ENCODE results near the gene DET1.
"Not testable (repeated sequence)": the region's sequence is repeated elsewhere in the genome, so short reads cannot be mapped to it uniquely, and the experiment has no call there.

The DET1 gene

GRCh38 chr15:88537591-88538317 lies 8.7 kb downstream of the DET1 start:
- TF ChIP-seq SUZ12 (IDR thresholded peaks at IDR 0.05; ENCODE audit: extremely low read depth, insufficient read depth, insufficient read length): no peak
- TF ChIP-seq YY1 (IDR thresholded peaks at IDR 0.05; ENCODE audit: insufficient read depth, insufficient read length): no peak
- no peak for TF ChIP-seq ZNF274 (IDR thresholded peaks at IDR 0.05; ENCODE audit: low read depth, low read length)
- no peak for DNase-seq (ENCODE audit: low read depth, low spot score)
- H3K4me3 ChIP-seq (ENCODE audit: insufficient read length, low read depth): no peak overlapping the region
- H3K36me3 ChIP-seq (ENCODE audit: insufficient read depth, insufficient read length, low read length): no peaks in the 10 kb centered on the region
- no peaks in the 10 kb centered on the region for H3K9me3 ChIP-seq (ENCODE audit: insufficient read depth, low read length)
- no peaks in the 10 kb centered on the region for H3K27me3 ChIP-seq (ENCODE audit: insufficient read depth, insufficient read length)
- H3K9ac ChIP-seq (ENCODE audit: insufficient read length, low read depth): no peak overlapping the region
- peaks cover 15% of the 10 kb centered on the region for H3K4me1 ChIP-seq (ENCODE audit: insufficient read depth, insufficient read length)

GRCh38 chr15:88535607-88536313 lies 10.7 kb downstream of the DET1 start:
- Histone ChIP-seq H3K4me1 (ENCODE audit: insufficient read depth, insufficient read length) (peaks cover 9% of the 10 kb centered on the region), H3K36me3 (ENCODE audit: insufficient read depth, insufficient read length, low read length) (peaks cover 11% of the 10 kb centered on the region), H3K27me3 (ENCODE audit: insufficient read depth, insufficient read length) (no peaks in the 10 kb centered on the region), H3K9me3 (ENCODE audit: insufficient read depth, low read length) (no peaks in the 10 kb centered on the region), H3K4me3 (ENCODE audit: insufficient read length, low read depth) (no peak overlapping the region), H3K9ac (ENCODE audit: insufficient read length, low read depth) (no peak overlapping the region)
- DNase-seq (ENCODE audit: low read depth, low spot score): no peak
- TF ChIP-seq SUZ12 (IDR thresholded peaks at IDR 0.05; ENCODE audit: extremely low read depth, insufficient read depth, insufficient read length) (no peak), ZNF274 (IDR thresholded peaks at IDR 0.05; ENCODE audit: low read depth, low read length) (no peak), YY1 (IDR thresholded peaks at IDR 0.05; ENCODE audit: insufficient read depth, insufficient read length) (no peak)

GRCh38 chr15:88535100-88535499 lies 11.4 kb downstream of the DET1 start:
- TF ChIP-seq ZNF274 (IDR thresholded peaks at IDR 0.05; ENCODE audit: low read depth, low read length) (no peak), SUZ12 (IDR thresholded peaks at IDR 0.05; ENCODE audit: extremely low read depth, insufficient read depth, insufficient read length) (no peak), YY1 (IDR thresholded peaks at IDR 0.05; ENCODE audit: insufficient read depth, insufficient read length) (no peak)
- no peak for DNase-seq (ENCODE audit: low read depth, low spot score)
- Histone ChIP-seq H3K9me3 (ENCODE audit: insufficient read depth, low read length) (no peaks in the 10 kb centered on the region), H3K27me3 (ENCODE audit: insufficient read depth, insufficient read length) (no peaks in the 10 kb centered on the region), H3K4me1 (ENCODE audit: insufficient read depth, insufficient read length) (peaks cover 9% of the 10 kb centered on the region), H3K9ac (ENCODE audit: insufficient read length, low read depth) (no peak overlapping the region), H3K4me3 (ENCODE audit: insufficient read length, low read depth) (no peak overlapping the region), H3K36me3 (ENCODE audit: insufficient read depth, insufficient read length, low read length) (peaks cover 17% of the 10 kb centered on the region)

GRCh38 chr15:88533376-88533775 lies 13.1 kb downstream of the DET1 start:
- Histone ChIP-seq H3K4me3 (ENCODE audit: insufficient read length, low read depth) (no peak overlapping the region), H3K4me1 (ENCODE audit: insufficient read depth, insufficient read length) (peaks cover 3% of the 10 kb centered on the region), H3K36me3 (ENCODE audit: insufficient read depth, insufficient read length, low read length) (peaks cover 22% of the 10 kb centered on the region), H3K9me3 (ENCODE audit: insufficient read depth, low read length) (no peaks in the 10 kb centered on the region), H3K27me3 (ENCODE audit: insufficient read depth, insufficient read length) (no peaks in the 10 kb centered on the region), H3K9ac (ENCODE audit: insufficient read length, low read depth) (no peak overlapping the region)
- no peak for DNase-seq (ENCODE audit: low read depth, low spot score)
- TF ChIP-seq YY1 (IDR thresholded peaks at IDR 0.05; ENCODE audit: insufficient read depth, insufficient read length): no peak

- H3K9ac ChIP-seq (ENCODE audit: insufficient read length, low read depth): no peak overlapping the region
- TF ChIP-seq SUZ12 (IDR thresholded peaks at IDR 0.05; ENCODE audit: extremely low read depth, insufficient read depth, insufficient read length): no peak
- no peak for TF ChIP-seq ZNF274 (IDR thresholded peaks at IDR 0.05; ENCODE audit: low read depth, low read length)
- no peak for TF ChIP-seq YY1 (IDR thresholded peaks at IDR 0.05; ENCODE audit: insufficient read depth, insufficient read length)
- H3K36me3 ChIP-seq (ENCODE audit: insufficient read depth, insufficient read length, low read length): peaks cover 46% of the 10 kb centered on the region
- DNase-seq (ENCODE audit: low read depth, low spot score): no peak
- H3K4me3 ChIP-seq (ENCODE audit: insufficient read length, low read depth): no peak overlapping the region
- H3K27me3 ChIP-seq (ENCODE audit: insufficient read depth, insufficient read length): no peaks in the 10 kb centered on the region
- no peaks in the 10 kb centered on the region for H3K4me1 ChIP-seq (ENCODE audit: insufficient read depth, insufficient read length)
- peaks cover 18% of the 10 kb centered on the region for H3K9me3 ChIP-seq (ENCODE audit: insufficient read depth, low read length)
Observed at GRCh38 chr15:88529021-88529630, 17.4 kb downstream of the DET1 start.

- H3K36me3 ChIP-seq (ENCODE audit: insufficient read depth, insufficient read length, low read length): peaks cover 41% of the 10 kb centered on the region
- no peak for TF ChIP-seq SUZ12 (IDR thresholded peaks at IDR 0.05; ENCODE audit: extremely low read depth, insufficient read depth, insufficient read length)
- no peak for TF ChIP-seq ZNF274 (IDR thresholded peaks at IDR 0.05; ENCODE audit: low read depth, low read length)
- TF ChIP-seq YY1 (IDR thresholded peaks at IDR 0.05; ENCODE audit: insufficient read depth, insufficient read length): no peak
Observed at GRCh38 chr15:88526247-88526879, 20.1 kb downstream of the DET1 start.

GRCh38 chr15:88525418-88525817 lies 21.1 kb downstream of the DET1 start:
- peaks cover 29% of the 10 kb centered on the region for H3K9me3 ChIP-seq (ENCODE audit: insufficient read depth, low read length)

More at GRCh38 chr15:88526247-88526879, 20.1 kb downstream of the DET1 start:
- H3K27me3 ChIP-seq (ENCODE audit: insufficient read depth, insufficient read length): no peaks in the 10 kb centered on the region
- H3K4me3 ChIP-seq (ENCODE audit: insufficient read length, low read depth): no peak overlapping the region
- no peaks in the 10 kb centered on the region for H3K4me1 ChIP-seq (ENCODE audit: insufficient read depth, insufficient read length)
- no peak overlapping the region for H3K9ac ChIP-seq (ENCODE audit: insufficient read length, low read depth)
- no peak for DNase-seq (ENCODE audit: low read depth, low spot score)
- peaks cover 29% of the 10 kb centered on the region for H3K9me3 ChIP-seq (ENCODE audit: insufficient read depth, low read length)

GRCh38 chr15:88524094-88524493 lies 22.4 kb downstream of the DET1 start:
- Histone ChIP-seq H3K9me3 (ENCODE audit: insufficient read depth, low read length) (peaks cover 29% of the 10 kb centered on the region), H3K36me3 (ENCODE audit: insufficient read depth, insufficient read length, low read length) (peaks cover 25% of the 10 kb centered on the region)
- not testable (repeated sequence) for H3K9ac ChIP-seq (ENCODE audit: insufficient read length, low read depth); H3K4me1 ChIP-seq (ENCODE audit: insufficient read depth, insufficient read length); DNase-seq (ENCODE audit: low read depth, low spot score); H3K27me3 ChIP-seq (ENCODE audit: insufficient read depth, insufficient read length); H3K4me3 ChIP-seq (ENCODE audit: insufficient read length, low read depth)

More at GRCh38 chr15:88525418-88525817, 21.1 kb downstream of the DET1 start:
- DNase-seq (ENCODE audit: low read depth, low spot score): no peak
- Histone ChIP-seq H3K4me1 (ENCODE audit: insufficient read depth, insufficient read length) (no peaks in the 10 kb centered on the region), H3K9ac (ENCODE audit: insufficient read length, low read depth) (no peak overlapping the region), H3K36me3 (ENCODE audit: insufficient read depth, insufficient read length, low read length) (peaks cover 32% of the 10 kb centered on the region), H3K4me3 (ENCODE audit: insufficient read length, low read depth) (no peak overlapping the region), H3K27me3 (ENCODE audit: insufficient read depth, insufficient read length) (no peaks in the 10 kb centered on the region)
- TF ChIP-seq YY1 (IDR thresholded peaks at IDR 0.05; ENCODE audit: insufficient read depth, insufficient read length) (no peak), SUZ12 (IDR thresholded peaks at IDR 0.05; ENCODE audit: extremely low read depth, insufficient read depth, insufficient read length) (no peak)

All from NT2/D1 (cell line).